Dendritic cell treated with granulocyte-macrophage colony-stimulating factor and Interleukin-4, amounts not matched to agents 40 ng/mL and 50 ng/mL, for 4 days (primary cell): ENCODE measurements around the gene DNAJC2.
A peak's percentile ranks its signal among the peaks of the same experiment; 100 is the strongest.

Experiments
- H3K27ac Mint-ChIP-seq: one replicate; pipeline ENCODE4 v1.8.0; 2022; ENCODE audit warnings: mild to moderate bottlenecking, mixed read lengths
- H3K27me3 Mint-ChIP-seq: one replicate; pipeline ENCODE4 v1.8.0; 2022; ENCODE audit warnings: mild to moderate bottlenecking, mixed read lengths
- H3K36me3 Mint-ChIP-seq: one replicate; pipeline ENCODE4 v1.8.0; 2022; ENCODE audit warnings: low read depth, mixed read lengths
- H3K4me1 Mint-ChIP-seq: one replicate; pipeline ENCODE4 v1.8.0; 2022; ENCODE audit warnings: low read depth, mixed read lengths
- H3K4me3 Mint-ChIP-seq: one replicate; pipeline ENCODE4 v1.8.0; 2022; ENCODE audit warnings: mild to moderate bottlenecking, moderate library complexity, mixed read lengths
- H3K9me3 Mint-ChIP-seq: one replicate; pipeline ENCODE4 v1.8.0; 2022; ENCODE audit warnings: mixed read lengths
- intact Hi-C: fragments of 100-400 bp; cut with micrococcal nuclease; formaldehyde crosslinking; loops from one replicate; pipeline ENCODE4 v1.15.0; 2022

DNAJC2 gene

GRCh38 chr7:103344453-103345149 lies at the start of gene DNAJC2:
TSS of gene DNAJC2 (minus strand) at chr7:103344767. CDS start at chr7:103344622, 145 bp downstream.
- Mint-ChIP-seq H3K4me1 (peaks cover 25% of the 10 kb centered on the region), H3K27ac (peak within 1 kb of the TSS; percentile 99), H3K27me3 (no peaks in the 10 kb centered on the region), H3K9me3 (no peaks in the 10 kb centered on the region), H3K4me3 (peak within 1 kb of the TSS; percentile 99), H3K36me3 (peaks cover 48% of the 10 kb centered on the region)
- intact Hi-C loops = no loop called here

GRCh38 chr7:103391976-103392375 lies 47.4 kb upstream of the DNAJC2 start:
- peaks cover 6% of the 10 kb centered on the region for H3K4me1 Mint-ChIP-seq
- intact Hi-C loops = no loop called here
- no peak overlapping the region for H3K4me3 Mint-ChIP-seq
- H3K36me3 Mint-ChIP-seq = no peaks in the 10 kb centered on the region
- no peaks in the 10 kb centered on the region for H3K9me3 Mint-ChIP-seq
- peaks cover 3% of the 10 kb centered on the region for H3K27me3 Mint-ChIP-seq
- H3K27ac Mint-ChIP-seq = no peak overlapping the region

- H3K36me3 Mint-ChIP-seq = no peaks in the 10 kb centered on the region
- H3K27ac Mint-ChIP-seq = no peak overlapping the region
- no peaks in the 10 kb centered on the region for H3K9me3 Mint-ChIP-seq
- no peak overlapping the region for H3K4me3 Mint-ChIP-seq
- peaks cover 3% of the 10 kb centered on the region for H3K27me3 Mint-ChIP-seq
- no peaks in the 10 kb centered on the region for H3K4me1 Mint-ChIP-seq
- intact Hi-C loops = no loop called here
Measured at GRCh38 chr7:103391150-103391549, 46.6 kb upstream of the DNAJC2 start.

GRCh38 chr7:103389263-103389662 lies 44.7 kb upstream of the DNAJC2 start:
- no peak overlapping the region for H3K27ac Mint-ChIP-seq
- no peak overlapping the region for H3K4me3 Mint-ChIP-seq
- intact Hi-C loops = no loop called here
- H3K36me3 Mint-ChIP-seq = no peaks in the 10 kb centered on the region
- peaks cover 3% of the 10 kb centered on the region for H3K27me3 Mint-ChIP-seq
- H3K9me3 Mint-ChIP-seq = no peaks in the 10 kb centered on the region
- H3K4me1 Mint-ChIP-seq = no peaks in the 10 kb centered on the region

- H3K4me3 Mint-ChIP-seq = no peak overlapping the region
- no peaks in the 10 kb centered on the region for H3K9me3 Mint-ChIP-seq
- no peaks in the 10 kb centered on the region for H3K4me1 Mint-ChIP-seq
- H3K27me3 Mint-ChIP-seq = peaks cover 3% of the 10 kb centered on the region
- no peak overlapping the region for H3K27ac Mint-ChIP-seq
- H3K36me3 Mint-ChIP-seq = no peaks in the 10 kb centered on the region
- intact Hi-C loops = no loop called here
Measured at GRCh38 chr7:103388469-103389140, 44.0 kb upstream of the DNAJC2 start.

- no peak overlapping the region for H3K4me3 Mint-ChIP-seq
- no peak overlapping the region for H3K27ac Mint-ChIP-seq
- no peaks in the 10 kb centered on the region for H3K4me1 Mint-ChIP-seq
- H3K9me3 Mint-ChIP-seq = no peaks in the 10 kb centered on the region
- peaks cover 3% of the 10 kb centered on the region for H3K27me3 Mint-ChIP-seq
- intact Hi-C loops = no loop called here
- H3K36me3 Mint-ChIP-seq = no peaks in the 10 kb centered on the region
Measured at GRCh38 chr7:103387242-103387641, 42.7 kb upstream of the DNAJC2 start.

- peaks cover 5% of the 10 kb centered on the region for H3K4me1 Mint-ChIP-seq
- H3K4me3 Mint-ChIP-seq = no peak overlapping the region
- no peak overlapping the region for H3K27ac Mint-ChIP-seq
- intact Hi-C loops = no loop called here
- H3K27me3 Mint-ChIP-seq = no peaks in the 10 kb centered on the region
- no peaks in the 10 kb centered on the region for H3K36me3 Mint-ChIP-seq
- no peaks in the 10 kb centered on the region for H3K9me3 Mint-ChIP-seq
Measured at GRCh38 chr7:103382032-103382402, 37.5 kb upstream of the DNAJC2 start.

- no peaks in the 10 kb centered on the region for H3K36me3 Mint-ChIP-seq
Measured at GRCh38 chr7:103381280-103382031, 36.9 kb upstream of the DNAJC2 start.

GRCh38 chr7:103380395-103381191 lies 36.0 kb upstream of the DNAJC2 start:
- Mint-ChIP-seq H3K4me3 (no peak overlapping the region), H3K9me3 (no peaks in the 10 kb centered on the region), H3K27me3 (no peaks in the 10 kb centered on the region), H3K27ac (no peak overlapping the region), H3K4me1 (peaks cover 5% of the 10 kb centered on the region), H3K36me3 (no peaks in the 10 kb centered on the region)
- intact Hi-C loops = no loop called here

More at GRCh38 chr7:103381280-103382031, 36.9 kb upstream of the DNAJC2 start:
- H3K4me3 Mint-ChIP-seq = no peak overlapping the region
- H3K9me3 Mint-ChIP-seq = no peaks in the 10 kb centered on the region
- intact Hi-C loops = no loop called here
- H3K4me1 Mint-ChIP-seq = peaks cover 5% of the 10 kb centered on the region
- no peak overlapping the region for H3K27ac Mint-ChIP-seq
- no peaks in the 10 kb centered on the region for H3K27me3 Mint-ChIP-seq

- Mint-ChIP-seq H3K9me3 (no peaks in the 10 kb centered on the region), H3K4me1 (peaks cover 5% of the 10 kb centered on the region), H3K36me3 (no peaks in the 10 kb centered on the region), H3K4me3 (no peak overlapping the region), H3K27ac (peak overlapping the region; percentile 22), H3K27me3 (no peaks in the 10 kb centered on the region)
- intact Hi-C loops = no loop called here
Measured at GRCh38 chr7:103379270-103379975, 34.9 kb upstream of the DNAJC2 start.

- H3K4me3 Mint-ChIP-seq = no peak overlapping the region
- H3K27me3 Mint-ChIP-seq = no peaks in the 10 kb centered on the region
- H3K27ac Mint-ChIP-seq = no peak overlapping the region
- H3K9me3 Mint-ChIP-seq = no peaks in the 10 kb centered on the region
- no peaks in the 10 kb centered on the region for H3K4me1 Mint-ChIP-seq
- H3K36me3 Mint-ChIP-seq = peaks cover 9% of the 10 kb centered on the region
- intact Hi-C loops = no loop called here
Measured at GRCh38 chr7:103373866-103374643, 29.5 kb upstream of the DNAJC2 start.

GRCh38 chr7:103369432-103369831 lies 24.9 kb upstream of the DNAJC2 start:
- Mint-ChIP-seq H3K36me3 (peaks cover 55% of the 10 kb centered on the region), H3K27ac (no peak overlapping the region), H3K4me3 (no peak overlapping the region), H3K4me1 (no peaks in the 10 kb centered on the region), H3K27me3 (no peaks in the 10 kb centered on the region), H3K9me3 (no peaks in the 10 kb centered on the region)
- intact Hi-C loops = no loop called here
